GM21447 (cell line): ENCODE data around the gene TSG101.

Experiments used
- ATAC-seq: cut with Tn5 transposase; IDR thresholded peaks from one replicate; pipeline ENCODE4 v1.9.1; 2021; ENCODE audit not compliant: unreplicated experiment

Gene TSG101, protein sequence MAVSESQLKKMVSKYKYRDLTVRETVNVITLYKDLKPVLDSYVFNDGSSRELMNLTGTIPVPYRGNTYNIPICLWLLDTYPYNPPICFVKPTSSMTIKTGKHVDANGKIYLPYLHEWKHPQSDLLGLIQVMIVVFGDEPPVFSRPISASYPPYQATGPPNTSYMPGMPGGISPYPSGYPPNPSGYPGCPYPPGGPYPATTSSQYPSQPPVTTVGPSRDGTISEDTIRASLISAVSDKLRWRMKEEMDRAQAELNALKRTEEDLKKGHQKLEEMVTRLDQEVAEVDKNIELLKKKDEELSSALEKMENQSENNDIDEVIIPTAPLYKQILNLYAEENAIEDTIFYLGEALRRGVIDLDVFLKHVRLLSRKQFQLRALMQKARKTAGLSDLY

DNA sequence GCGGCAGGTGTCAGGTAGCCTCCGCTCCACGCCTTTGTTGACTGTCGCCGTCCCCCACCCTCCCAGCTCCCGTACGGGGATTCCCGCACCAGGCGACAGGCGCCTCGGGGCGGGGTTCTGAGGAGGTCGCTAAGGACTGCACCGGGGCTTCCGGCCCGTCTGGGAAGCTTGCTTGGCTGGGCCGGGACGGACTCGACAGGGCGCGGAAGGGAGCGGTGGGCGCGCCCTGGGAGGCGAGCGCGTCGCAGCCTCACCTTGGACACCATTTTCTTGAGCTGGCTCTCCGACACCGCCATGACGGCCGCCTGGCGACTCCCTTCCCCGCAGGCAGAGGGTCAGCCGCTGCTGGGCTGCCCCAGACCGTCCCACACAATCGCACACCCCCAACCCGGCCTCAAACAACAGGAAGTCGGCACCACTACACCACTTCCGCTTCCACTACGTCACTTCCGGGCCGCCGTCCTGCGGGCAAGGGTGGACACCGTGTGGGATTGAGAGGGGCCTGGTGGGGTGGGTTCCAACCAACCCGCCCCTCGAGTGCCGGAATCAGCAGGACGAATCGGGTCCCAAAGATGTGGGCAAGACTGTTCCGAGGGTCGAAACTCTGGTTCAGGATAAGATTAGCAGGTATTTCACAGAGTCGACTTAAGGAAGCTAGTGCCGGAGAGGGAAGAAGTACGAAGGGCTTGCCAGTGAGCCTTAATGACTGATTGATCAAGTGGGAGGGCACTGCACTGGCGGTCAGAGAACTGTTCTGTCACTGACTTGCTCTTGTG is at the start of gene TSG101:
Gene TSG101 (minus strand): TSS at position 422 of the 776 bp plus-strand sequence. CDS start 126 bp downstream, at position 296.
- peak; percentile 97 for ATAC-seq

- no peak for ATAC-seq
Observed at GRCh38 chr11:18575361-18575760, 48.6 kb upstream of the TSG101 start.

- ATAC-seq, result no peak
Observed at GRCh38 chr11:18567081-18567480, 40.3 kb upstream of the TSG101 start.

- ATAC-seq, result no peak
Observed at GRCh38 chr11:18566406-18566805, 39.7 kb upstream of the TSG101 start.

DNA sequence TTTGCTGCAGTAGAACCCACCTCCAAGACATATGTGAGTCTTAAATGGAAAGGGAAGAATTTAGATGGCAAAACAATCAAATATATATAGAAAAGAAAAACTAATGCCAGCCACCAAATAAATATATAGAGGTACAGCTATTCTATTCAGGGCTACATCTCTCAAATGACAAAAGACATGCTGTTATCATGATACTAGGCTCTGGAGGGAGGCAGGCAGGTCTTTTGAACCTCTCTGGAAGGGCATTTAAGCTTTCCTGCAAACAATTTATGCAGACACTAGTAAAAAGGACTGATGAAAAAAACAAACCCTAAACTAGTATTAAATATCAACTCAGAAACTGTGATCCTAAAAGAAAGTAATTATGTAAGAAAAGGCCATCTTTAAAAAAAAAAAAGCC is 37.4 kb upstream of the TSG101 start:
- no peak for ATAC-seq

DNA sequence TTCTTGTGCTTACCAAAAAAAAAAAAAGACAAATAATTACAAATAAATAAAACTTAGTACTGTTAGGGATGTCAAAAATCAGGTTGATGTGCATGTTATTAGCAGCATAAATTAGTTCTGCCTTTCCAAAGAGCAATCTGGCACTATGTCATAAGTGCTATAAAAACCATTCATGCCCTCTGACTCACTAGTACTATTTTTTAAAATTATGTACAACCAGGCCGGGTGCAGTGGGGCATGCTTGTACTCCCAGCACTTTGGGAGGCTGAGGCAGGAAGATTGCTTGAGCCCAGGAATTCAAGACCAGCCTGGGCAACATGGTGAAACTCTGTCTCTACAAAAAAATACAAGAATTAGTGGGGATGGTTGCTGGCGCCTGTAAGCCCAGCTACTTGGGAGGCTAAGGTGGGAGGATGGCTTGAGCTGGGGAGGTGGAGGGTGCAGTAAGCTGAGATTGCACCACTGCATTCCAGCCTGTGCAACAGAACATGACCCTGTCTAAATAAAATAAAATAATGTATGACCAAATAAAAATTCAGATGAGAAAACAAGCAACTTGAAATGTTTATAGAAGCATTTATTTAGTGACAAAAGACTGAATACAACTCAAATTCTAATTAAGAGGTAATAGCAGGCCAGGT is 36.5 kb upstream of the TSG101 start:
- ATAC-seq, result no peak

DNA sequence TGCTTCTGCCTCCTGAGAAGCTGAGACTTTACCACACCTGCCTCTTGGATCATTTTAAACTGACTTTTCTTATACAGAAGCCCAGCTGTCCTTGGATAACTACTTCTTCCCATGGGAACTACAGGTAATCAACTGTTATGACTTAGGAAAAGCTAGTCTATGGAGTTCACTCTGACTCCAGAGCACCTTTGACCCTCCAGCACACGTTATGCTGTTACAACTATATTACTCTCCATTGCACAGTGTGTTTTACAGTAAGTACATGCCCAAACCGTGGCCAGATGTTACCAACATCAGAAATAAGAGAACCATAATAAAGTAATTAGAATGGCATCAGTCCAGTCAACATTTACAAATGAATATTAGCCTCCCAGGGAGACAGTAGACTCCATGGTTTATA is 21.3 kb upstream of the TSG101 start:
- no peak for ATAC-seq

- no peak for ATAC-seq
Observed at GRCh38 chr11:18540207-18541009, 13.7 kb upstream of the TSG101 start.

DNA sequence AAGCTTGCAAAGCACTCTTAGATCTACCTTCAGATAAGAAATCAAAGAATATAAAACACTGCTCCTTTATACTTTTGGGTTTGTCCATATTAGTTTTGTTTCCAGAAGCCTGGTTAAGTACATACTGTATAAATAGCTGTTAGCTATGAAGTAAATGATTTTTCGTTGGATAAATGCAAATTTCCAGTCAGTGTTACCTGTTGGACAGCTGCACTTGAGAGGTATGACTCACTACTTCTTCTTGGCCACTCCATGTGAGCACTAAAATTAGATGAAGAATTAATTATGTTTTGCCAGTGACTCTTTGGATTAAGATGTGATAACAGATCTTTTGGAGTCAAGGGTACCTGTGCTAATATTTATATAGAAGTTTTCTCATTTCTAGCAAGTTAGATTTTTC is 9.5 kb upstream of the TSG101 start:
- ATAC-seq, result no peak

DNA sequence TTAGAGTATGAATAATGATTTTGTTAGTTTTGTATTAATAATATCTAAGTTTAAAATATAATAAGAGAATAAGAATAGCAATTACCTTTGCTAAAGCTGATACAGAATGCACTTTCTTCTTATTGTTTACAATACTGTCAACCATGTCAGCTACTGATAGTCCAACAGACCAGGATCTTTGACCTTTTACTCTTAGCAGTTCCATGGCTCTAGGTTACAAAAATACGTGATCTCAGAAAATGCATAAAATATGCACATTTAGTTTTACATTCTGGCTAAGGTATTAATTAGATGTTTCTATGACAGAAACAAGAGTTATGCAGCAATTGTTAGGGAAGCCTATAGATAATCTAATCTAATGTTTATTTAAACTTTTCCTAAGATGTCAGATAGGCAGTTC is 7.5 kb upstream of the TSG101 start:
- no peak for ATAC-seq

DNA sequence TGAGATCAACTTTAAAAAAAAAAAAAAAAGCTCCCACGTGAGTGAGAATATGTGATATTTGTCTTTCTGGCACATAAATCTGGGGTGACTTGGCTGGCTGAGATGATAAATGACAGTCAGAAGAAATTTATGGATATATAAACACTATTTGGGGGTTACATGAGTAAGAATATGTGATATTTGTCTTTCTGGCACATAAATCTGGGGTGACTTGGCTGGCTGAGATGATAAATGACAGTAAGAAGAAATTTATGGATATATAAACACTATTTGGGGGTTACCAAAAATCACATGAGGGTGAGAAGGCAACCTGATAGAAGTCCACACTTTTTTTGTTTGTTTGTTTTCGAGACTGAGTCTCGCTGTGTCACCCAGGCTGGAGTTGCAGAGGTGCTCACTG is 6.6 kb upstream of the TSG101 start:
- ATAC-seq, result no peak

DNA sequence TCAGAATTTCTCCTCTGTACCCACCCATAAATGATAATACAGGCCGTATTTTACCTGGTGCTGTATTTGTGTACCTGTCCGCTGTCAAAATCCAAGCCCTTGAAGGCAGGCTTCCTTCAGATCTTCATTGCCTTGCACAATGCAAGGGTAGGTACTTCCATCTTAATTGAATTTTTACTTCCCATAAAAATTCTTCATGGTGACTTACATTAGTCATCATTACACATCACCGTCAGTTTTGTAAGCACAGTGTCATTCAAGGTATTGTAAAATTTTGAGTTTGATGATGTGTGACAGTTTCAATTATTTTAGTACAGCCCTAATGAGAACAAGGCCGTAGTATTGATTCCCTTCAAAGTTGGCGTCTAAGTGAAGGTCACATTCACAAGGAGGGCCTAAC is 770 bp upstream of the TSG101 start:
- ATAC-seq, result no peak

DNA sequence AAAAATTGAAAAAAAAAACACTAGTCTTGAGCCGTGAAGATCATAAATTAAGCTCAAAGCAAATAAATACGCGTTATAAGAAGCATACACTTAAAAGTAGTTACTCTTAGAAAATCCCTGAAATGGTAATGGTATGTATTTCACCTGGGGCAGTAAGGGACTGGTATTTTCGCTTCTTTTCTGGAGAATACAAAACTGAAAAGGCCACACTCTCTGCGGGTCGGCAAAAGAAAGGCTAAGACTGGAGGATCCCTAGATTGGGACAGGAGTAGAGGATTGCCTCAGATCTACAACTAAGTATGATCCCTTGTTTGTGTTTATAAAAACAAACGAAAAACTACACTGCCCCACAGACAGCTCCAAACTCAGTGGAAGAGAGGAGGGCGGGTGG is 617 bp downstream of the TSG101 start:
- ATAC-seq, result no peak

GRCh38 chr11:18524248-18524647 is 2.5 kb downstream of the TSG101 start:
- ATAC-seq, result no peak

GRCh38 chr11:18523084-18523483 is 3.7 kb downstream of the TSG101 start:
- ATAC-seq, result no peak

DNA sequence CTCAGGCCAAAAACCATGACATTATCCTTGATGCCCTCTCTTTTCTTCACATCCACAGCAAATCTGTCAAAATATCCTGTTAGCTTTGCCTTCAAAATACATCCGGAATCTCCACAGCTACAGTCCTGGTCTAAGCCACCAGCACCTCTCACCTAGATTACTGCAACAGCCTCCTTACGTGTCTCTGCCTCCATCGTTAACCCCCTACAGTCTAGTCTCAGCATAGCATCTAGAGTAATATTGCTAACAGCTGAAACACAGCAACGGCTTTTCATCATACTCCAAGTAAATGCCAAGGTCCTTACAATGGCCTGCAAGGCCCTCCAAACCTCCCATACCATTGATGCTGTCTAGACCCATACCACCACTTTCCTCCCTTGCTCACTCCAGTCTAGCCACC is 4.4 kb downstream of the TSG101 start:
- no peak for ATAC-seq

DNA sequence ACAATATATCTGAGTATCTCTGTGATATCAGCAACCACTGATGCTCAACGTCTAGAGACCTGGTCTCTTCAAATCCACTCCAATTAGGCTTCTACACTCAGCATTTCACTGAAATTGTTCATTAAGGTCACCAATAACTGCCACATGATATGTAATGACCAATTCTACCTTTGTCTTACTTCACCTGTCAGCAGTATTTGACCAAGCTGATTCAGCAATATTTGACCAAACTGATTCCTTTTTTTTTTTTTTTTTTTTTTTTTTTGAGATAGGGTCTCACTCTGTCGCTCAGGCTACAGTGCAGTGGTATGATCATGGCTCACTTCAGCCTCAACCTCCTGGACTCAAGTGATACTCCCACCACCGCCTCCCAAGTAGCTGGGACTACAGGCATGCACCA is 5.6 kb downstream of the TSG101 start:
- ATAC-seq, result no peak

DNA sequence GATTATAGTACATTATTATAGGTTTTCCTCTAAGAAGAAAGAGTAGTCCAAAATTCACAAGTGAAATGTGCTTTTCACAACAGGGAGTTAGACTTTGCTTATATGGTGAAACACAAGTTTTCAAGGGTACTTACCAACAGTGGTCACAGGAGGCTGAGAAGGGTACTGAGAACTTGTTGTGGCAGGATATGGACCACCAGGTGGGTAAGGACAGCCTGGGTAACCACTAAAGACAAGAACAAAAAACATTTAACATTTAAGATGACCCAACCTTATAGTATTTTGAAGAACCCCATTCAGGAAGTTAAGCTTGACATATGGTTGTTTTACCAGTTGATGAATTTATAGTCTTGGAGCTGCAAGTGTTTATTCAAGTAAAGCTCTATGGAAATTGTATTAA is 24.4 kb downstream of the TSG101 start:
- ATAC-seq, result no peak

DNA sequence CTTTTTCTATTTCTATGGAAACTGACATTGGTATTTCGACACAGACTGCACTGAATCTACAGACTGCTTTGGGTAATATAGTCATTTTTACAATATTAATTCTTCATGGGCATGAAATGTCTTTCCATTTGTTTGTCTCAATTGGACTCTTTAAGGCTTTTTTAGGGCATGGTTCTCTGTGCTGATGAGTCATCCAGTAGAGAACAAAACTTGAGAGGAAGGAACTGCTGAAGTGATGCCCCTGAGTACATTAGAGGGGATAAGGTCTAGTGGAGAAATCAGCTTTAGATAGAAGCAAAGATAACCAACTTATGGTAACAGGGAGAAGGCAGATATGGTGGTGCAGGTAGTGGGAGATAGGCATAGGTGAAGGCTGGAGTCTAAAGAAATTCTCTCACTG is 25.1 kb downstream of the TSG101 start:
- ATAC-seq, result no peak

GRCh38 chr11:18498039-18498438 is 28.7 kb downstream of the TSG101 start:
- no peak for ATAC-seq

DNA sequence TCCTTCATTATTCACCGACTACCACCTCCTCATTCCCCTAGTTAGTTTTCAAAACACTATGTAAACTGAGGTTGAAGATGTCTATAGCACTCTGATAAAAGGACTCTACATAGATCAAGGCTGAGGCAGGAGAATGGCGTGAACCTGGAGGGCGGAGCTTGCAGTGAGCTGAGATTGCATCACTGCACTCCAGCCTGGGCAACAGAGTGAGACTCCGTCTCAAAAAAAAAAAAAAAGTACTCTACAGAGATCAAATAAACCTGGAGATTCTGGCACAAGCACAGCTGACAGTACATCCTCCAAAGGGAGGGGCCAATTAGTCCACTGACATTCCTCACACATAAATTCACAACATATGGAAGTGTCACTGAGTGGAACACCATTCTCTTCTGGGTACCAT is 31.0 kb downstream of the TSG101 start:
- no peak for ATAC-seq
